H9 (cell line): Measurements from ENCODE around the gene EPM2A. TPM values are rescaled to one million over a fixed set of nuclear protein-coding genes. Genes with fewer than 3 reads are reported as not detected.
"Not testable (repeated sequence)": the region's sequence is repeated elsewhere in the genome, so short reads cannot be mapped to it uniquely, and the experiment has no call there.

Source experiments
- DNase-seq: peaks from one replicate; pipeline ENCODE4 v3.0.0-alpha.2; 2017
- H2AFZ ChIP-seq: one replicate; pipeline ENCODE4 v1.6.1; 2013; ENCODE audit warnings: mild to moderate bottlenecking, low read length, control low read depth, moderate library complexity
- H2AK5ac ChIP-seq: 2 replicates; pipeline ENCODE4 v1.6.1; 2013; ENCODE audit warnings: low read length, control low read depth, mixed read lengths; ENCODE audit not compliant: insufficient read length
- H2BK120ac ChIP-seq: one replicate; pipeline ENCODE4 v1.6.1; 2013; ENCODE audit warnings: low read depth, mild to moderate bottlenecking, low read length, control low read depth, inconsistent platforms; ENCODE audit not compliant: poor library complexity, severe bottlenecking
- H2BK12ac ChIP-seq: 2 replicates; pipeline ENCODE4 v1.6.1; 2013; ENCODE audit warnings: low read length, control low read depth, mixed read lengths, low read depth; ENCODE audit not compliant: insufficient read length
- H2BK15ac ChIP-seq: 2 replicates; pipeline ENCODE4 v1.6.1; 2013; ENCODE audit warnings: low read depth, low read length, control low read depth
- H2BK20ac ChIP-seq: one replicate; pipeline ENCODE4 v1.6.1; 2013; ENCODE audit warnings: low read depth, mild to moderate bottlenecking, low read length, control low read depth, inconsistent platforms; ENCODE audit not compliant: poor library complexity, severe bottlenecking
- H2BK5ac ChIP-seq: 2 replicates; pipeline ENCODE4 v1.6.1; 2013; ENCODE audit warnings: low read length, control low read depth, mixed read lengths; ENCODE audit not compliant: insufficient read length
- H3K14ac ChIP-seq: 2 replicates; pipeline ENCODE4 v1.6.1; 2013; ENCODE audit warnings: low read length, control low read depth; ENCODE audit not compliant: insufficient read depth
- H3K18ac ChIP-seq: 2 replicates; pipeline ENCODE4 v1.6.1; 2013; ENCODE audit warnings: low read depth, mild to moderate bottlenecking, mixed read lengths, low read length, control low read depth; ENCODE audit not compliant: insufficient read length
- H3K23ac ChIP-seq: 2 replicates; pipeline ENCODE4 v1.6.1; 2013; ENCODE audit warnings: low read length, control low read depth, mixed read lengths, low read depth; ENCODE audit not compliant: insufficient read length
- H3K23me2 ChIP-seq: 2 replicates; pipeline ENCODE4 v1.6.1; 2013; ENCODE audit warnings: low read depth, mild to moderate bottlenecking, mixed read lengths, low read length, control low read depth; ENCODE audit not compliant: insufficient read length, poor library complexity, severe bottlenecking
- H3K27ac ChIP-seq: 2 replicates; pipeline ENCODE4 v1.5.1; 2013; ENCODE audit warnings: low read length, control low read depth, mixed read lengths, low read depth; ENCODE audit not compliant: insufficient read length
- H3K27me3 ChIP-seq: 2 replicates; pipeline ENCODE4 v1.6.1; 2013; ENCODE audit warnings: low read length, control low read depth, inconsistent platforms; ENCODE audit not compliant: insufficient read depth
- H3K4ac ChIP-seq: 2 replicates; pipeline ENCODE4 v1.6.1; 2013; ENCODE audit warnings: low read depth, mild to moderate bottlenecking, control low read depth, inconsistent platforms, low read length, moderate library complexity
- H3K4me1 ChIP-seq: 2 replicates; pipeline ENCODE4 v1.6.1; 2013; ENCODE audit warnings: low read length, control low read depth, inconsistent platforms; ENCODE audit not compliant: insufficient read depth
- H3K4me2 ChIP-seq: 2 replicates; pipeline ENCODE4 v1.6.1; 2013; ENCODE audit warnings: low read length, control low read depth, mixed read lengths; ENCODE audit not compliant: insufficient read length, insufficient read depth
- H3K56ac ChIP-seq: 2 replicates; pipeline ENCODE4 v1.6.1; 2013; ENCODE audit warnings: low read depth, mild to moderate bottlenecking, mixed read lengths, low read length, control low read depth; ENCODE audit not compliant: insufficient read length
- H3K79me1 ChIP-seq: 2 replicates; pipeline ENCODE4 v1.6.1; 2013; ENCODE audit warnings: low read depth, mild to moderate bottlenecking, moderate library complexity, low read length, control low read depth, inconsistent platforms; ENCODE audit not compliant: insufficient read depth, poor library complexity, severe bottlenecking
- H3K79me2 ChIP-seq: 2 replicates; pipeline ENCODE4 v1.6.1; 2013; ENCODE audit warnings: low read length, control low read depth, inconsistent platforms; ENCODE audit not compliant: insufficient read depth
- H3K9ac ChIP-seq: 2 replicates; pipeline ENCODE4 v1.6.1; 2013; ENCODE audit warnings: low read length, control low read depth, mixed read lengths; ENCODE audit not compliant: insufficient read length; ENCODE audit errors: extremely low read depth
- H3K9me3 ChIP-seq: one replicate; pipeline ENCODE4 v1.6.1; 2013; ENCODE audit warnings: low read depth, low read length, inconsistent platforms; ENCODE audit not compliant: control insufficient read depth
- H3T11ph ChIP-seq: one replicate; pipeline ENCODE4 v1.6.1; 2013; ENCODE audit warnings: mild to moderate bottlenecking, low read length, control low read depth, inconsistent platforms
- H4K20me1 ChIP-seq: one replicate; pipeline ENCODE4 v1.6.1; 2013; ENCODE audit not compliant: control insufficient read depth, insufficient read length, insufficient read depth
- H4K5ac ChIP-seq: 2 replicates; pipeline ENCODE4 v1.6.1; 2013; ENCODE audit warnings: low read depth, mild to moderate bottlenecking, mixed read lengths, low read length, control low read depth; ENCODE audit not compliant: insufficient read length
- H4K8ac ChIP-seq: replicated peaks from 2 replicates; pipeline ENCODE4 v1.6.1; 2013; ENCODE audit warnings: low read length, control low read depth, mixed read lengths, low read depth; ENCODE audit not compliant: insufficient read length
- H4K91ac ChIP-seq: 2 replicates; pipeline ENCODE4 v1.6.1; 2013; ENCODE audit warnings: low read depth, mild to moderate bottlenecking, moderate library complexity, mixed read lengths, low read length, control low read depth; ENCODE audit not compliant: insufficient read length
- H3K27ac Mint-ChIP-seq, 3 experiments: 2 replicates in 2 of 3; 3 replicates in 1 of 3; pipeline ENCODE4 v1.8.0; 2020 to 2021; ENCODE audit warnings: mixed read lengths in 3 of 3, mild to moderate bottlenecking in 1 of 3, moderate library complexity in 1 of 3
- H3K27me3 Mint-ChIP-seq: 2 replicates; pipeline ENCODE4 v1.8.0; 2021; ENCODE audit warnings: low read depth, mild to moderate bottlenecking, moderate library complexity, mixed read lengths
- H3K36me3 Mint-ChIP-seq, 3 experiments: 2 replicates in 2 of 3; 3 replicates in 1 of 3; pipeline ENCODE4 v1.8.0; 2020 to 2021; ENCODE audit warnings: low read depth in 3 of 3, mixed read lengths in 3 of 3; ENCODE audit not compliant: insufficient read depth in 1 of 3
- H3K4me1 Mint-ChIP-seq, 2 experiments: 2 replicates each; pipeline ENCODE4 v1.8.0; 2020; ENCODE audit warnings: mixed read lengths in 2 of 2
- H3K4me3 Mint-ChIP-seq, 2 experiments: 2 replicates in 1 of 2; 3 replicates in 1 of 2; pipeline ENCODE4 v1.8.0; 2020 to 2021; ENCODE audit warnings: mild to moderate bottlenecking in 2 of 2, mixed read lengths in 2 of 2, moderate library complexity in 1 of 2
- H3K9me3 Mint-ChIP-seq, 2 experiments: 2 replicates in 1 of 2; 3 replicates in 1 of 2; pipeline ENCODE4 v1.8.0; 2020; ENCODE audit warnings: mild to moderate bottlenecking in 2 of 2, mixed read lengths in 2 of 2, moderate library complexity in 1 of 2
- WGBS: extraction: QIAGEN DNeasy Blood & Tissue Kit; methylation state at CpG from one replicate; pipeline ENCODE4 v1.1.7; 2013; ENCODE audit warnings: missing lambda C conversion rate, low lambda C conversion rate, mixed read lengths; ENCODE audit not compliant: insufficient read length; ENCODE audit errors: extremely low coverage; 5-methylcytosine and 5-hydroxymethylcytosine counted together
- total RNA-seq: library from RNA; stranded (reverse); gene quantifications from 2 replicates; pipeline ENCODE4 v1.2.1, GENCODE V29; 2021

EPM2A gene
- total RNA-seq, 1 experiment from 2014 or later: 8.2 TPM

DNA sequence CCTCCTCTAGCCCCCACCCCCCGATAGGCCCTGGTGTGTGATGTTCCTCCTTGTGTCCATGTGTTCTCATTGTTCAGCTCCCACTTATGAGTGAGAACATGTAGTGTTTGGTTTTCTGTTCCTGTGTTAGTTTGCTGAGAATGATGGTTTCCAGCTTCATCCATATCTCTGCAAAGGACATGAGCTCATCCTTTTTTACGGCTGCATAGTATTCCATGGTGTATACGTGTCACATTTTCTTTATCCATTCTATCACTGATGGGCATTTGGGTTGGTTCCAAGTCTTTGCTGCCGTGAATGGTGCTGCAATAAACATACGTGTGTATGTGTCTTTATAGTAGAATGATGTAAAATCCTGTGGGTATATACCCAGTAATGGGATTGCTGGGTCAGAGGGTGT lies 4.4 kb upstream of the EPM2A start:
- H2BK5ac ChIP-seq, H3K56ac ChIP-seq, H3K4me2 ChIP-seq, H3K4me1 ChIP-seq, H4K91ac ChIP-seq, H3K4ac ChIP-seq, H3T11ph ChIP-seq, H3K27me3 Mint-ChIP-seq, H2AFZ ChIP-seq, H3K9ac ChIP-seq, H2AK5ac ChIP-seq, H3K27ac Mint-ChIP-seq, H3K4me3 Mint-ChIP-seq, H3K27ac ChIP-seq, H3K9me3 ChIP-seq, H4K5ac ChIP-seq, H3K18ac ChIP-seq, H2BK20ac ChIP-seq, H2BK15ac ChIP-seq, H3K23ac ChIP-seq, H2BK120ac ChIP-seq, H3K27me3 ChIP-seq, H3K79me1 ChIP-seq, DNase-seq, H4K20me1 ChIP-seq, H3K14ac ChIP-seq, H2BK12ac ChIP-seq, H4K8ac ChIP-seq, H3K36me3 Mint-ChIP-seq, H3K23me2 ChIP-seq, H3K79me2 ChIP-seq: not testable (repeated sequence)
- H3K9me3 Mint-ChIP-seq: peaks cover 4 to 11% of the 10 kb centered on the region in 2 experiments; a peak in 4 of 5 replicates
- no CpG with 5 or more reads among the region's 5 CpGs for WGBS
- H3K4me1 Mint-ChIP-seq: peaks cover 6 to 15% of the 10 kb centered on the region in 2 experiments
